OCI-LY7 (cell line): ENCODE data around the gene TMPRSS3.

Experiments used
- EZH2phosphoT487 ChIP-seq: fragments of 200-600 bp; sonication (generic); IDR thresholded peaks from 2 replicates; pipeline ENCODE4 v1.6.1; 2018; ENCODE audit warnings: low read depth, borderline replicate concordance, mild to moderate bottlenecking, mixed run types, antibody characterized with exemption, low read length, moderate library complexity, mixed read lengths
- TF ChIP-seq, protein P1 (sequence below): fragments of 200-600 bp; sonication (generic); conservative IDR thresholded peaks from 2 replicates; pipeline ENCODE4 v1.5.1; 2014; ENCODE audit warnings: mild to moderate bottlenecking, antibody characterized with exemption, low read length, moderate library complexity, mixed read lengths

DNA sequence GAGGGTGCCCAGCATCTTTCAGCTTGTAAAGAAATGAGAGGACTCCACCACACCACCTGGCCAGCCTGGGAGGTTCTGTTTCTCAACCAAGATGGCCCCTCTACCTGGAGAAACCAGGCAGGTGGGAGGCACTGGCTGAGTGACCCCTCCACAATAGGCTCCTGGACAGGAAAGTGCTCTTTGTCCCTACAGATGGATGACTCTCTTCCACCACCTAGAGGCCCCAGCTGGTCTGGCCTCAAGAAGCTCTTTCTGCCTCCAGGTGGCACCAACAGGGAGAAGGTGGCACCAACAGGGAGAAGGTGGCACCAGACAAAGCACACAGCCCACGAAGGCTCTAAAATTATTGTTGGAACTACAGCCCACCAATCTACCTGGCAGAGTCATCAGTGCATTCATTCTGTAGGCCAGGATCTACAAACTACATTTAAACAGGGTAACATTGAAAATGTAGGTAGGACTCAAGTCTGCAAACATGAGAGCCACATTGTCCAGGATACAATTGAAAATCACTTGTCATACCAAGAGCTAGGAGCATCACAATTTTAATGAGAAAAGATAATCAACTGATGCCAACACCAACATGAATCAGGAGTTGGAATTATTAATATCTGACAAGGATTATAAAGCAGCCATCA is 14.4 kb downstream of the TMPRSS3 start:
- TF ChIP-seq, protein P1, sequence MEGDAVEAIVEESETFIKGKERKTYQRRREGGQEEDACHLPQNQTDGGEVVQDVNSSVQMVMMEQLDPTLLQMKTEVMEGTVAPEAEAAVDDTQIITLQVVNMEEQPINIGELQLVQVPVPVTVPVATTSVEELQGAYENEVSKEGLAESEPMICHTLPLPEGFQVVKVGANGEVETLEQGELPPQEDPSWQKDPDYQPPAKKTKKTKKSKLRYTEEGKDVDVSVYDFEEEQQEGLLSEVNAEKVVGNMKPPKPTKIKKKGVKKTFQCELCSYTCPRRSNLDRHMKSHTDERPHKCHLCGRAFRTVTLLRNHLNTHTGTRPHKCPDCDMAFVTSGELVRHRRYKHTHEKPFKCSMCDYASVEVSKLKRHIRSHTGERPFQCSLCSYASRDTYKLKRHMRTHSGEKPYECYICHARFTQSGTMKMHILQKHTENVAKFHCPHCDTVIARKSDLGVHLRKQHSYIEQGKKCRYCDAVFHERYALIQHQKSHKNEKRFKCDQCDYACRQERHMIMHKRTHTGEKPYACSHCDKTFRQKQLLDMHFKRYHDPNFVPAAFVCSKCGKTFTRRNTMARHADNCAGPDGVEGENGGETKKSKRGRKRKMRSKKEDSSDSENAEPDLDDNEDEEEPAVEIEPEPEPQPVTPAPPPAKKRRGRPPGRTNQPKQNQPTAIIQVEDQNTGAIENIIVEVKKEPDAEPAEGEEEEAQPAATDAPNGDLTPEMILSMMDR, result peak; percentile 89
- TF ChIP-seq EZH2phosphoT487, result no peak
